CD4-positive, alpha-beta T cell treated with Interleukin-21 for 1 hour (primary cell): ENCODE data around the gene TTN.
A peak's percentile ranks its signal among the peaks of the same experiment; 100 is the strongest.

Experiments used
- DNase-seq: peaks from one replicate; pipeline ENCODE4 v3.0.0-alpha.2; 2020

Gene TTN

DNA sequence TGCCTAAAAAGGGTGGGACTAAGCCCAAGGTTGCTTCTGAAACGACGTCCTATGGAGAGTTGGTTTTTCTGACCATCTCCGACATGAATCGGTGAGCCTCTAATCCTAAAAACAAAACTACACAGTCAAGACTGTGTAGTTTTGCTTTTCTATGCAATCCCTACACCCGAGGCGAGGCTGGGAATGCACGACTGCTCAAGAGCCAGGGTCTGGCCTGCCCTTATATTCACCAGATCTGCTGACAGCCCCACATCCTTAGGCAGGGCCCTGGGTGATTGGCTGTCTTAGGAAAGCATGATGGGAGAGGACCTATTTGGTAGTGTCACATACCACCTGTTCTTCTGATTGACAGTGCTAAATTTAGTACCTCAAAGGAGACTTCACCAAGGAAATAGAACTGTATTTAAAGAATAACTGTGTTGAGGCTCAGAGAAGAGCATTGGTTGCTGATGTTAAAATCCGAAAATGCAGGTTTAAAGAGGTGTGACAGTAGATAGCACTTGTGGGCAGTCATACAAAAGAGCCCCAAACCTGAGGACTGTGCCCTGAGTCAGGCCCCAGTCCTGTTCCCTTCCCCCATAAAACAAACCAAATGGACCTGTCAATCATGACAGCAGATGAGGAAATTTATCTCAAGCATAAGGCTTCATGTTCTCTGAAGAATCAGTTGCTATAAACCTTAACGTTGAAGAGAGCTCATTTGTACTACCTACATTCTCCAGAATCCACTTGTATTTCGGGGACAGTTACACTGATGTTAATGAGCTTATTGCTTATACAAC lies at the start of gene TTN:
TSS of gene TTN (minus strand) at position 197 of the 782 bp plus-strand sequence. CDS start 2,781 bp downstream, outside the sequence.
- DNase-seq = no peak

DNA sequence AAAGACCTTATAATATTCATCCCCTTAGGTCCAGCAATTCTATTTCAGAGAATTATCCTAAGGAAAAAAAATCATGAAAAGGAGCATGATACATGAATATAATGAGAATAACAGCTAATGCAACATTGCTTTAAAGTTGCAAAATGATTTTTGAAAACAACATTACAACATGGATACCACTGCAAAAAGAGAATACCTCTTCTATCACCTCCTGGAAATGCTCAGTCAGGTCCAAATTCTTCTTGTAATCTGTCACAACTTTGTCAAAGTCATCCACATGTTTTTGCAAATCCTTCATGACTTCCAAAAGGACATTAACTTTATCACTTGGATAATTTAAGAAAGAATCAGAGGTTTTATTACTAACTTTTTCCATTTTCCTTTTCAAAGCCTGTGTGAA lies 47.9 kb upstream of the TTN start:
- DNase-seq = no peak

DNA sequence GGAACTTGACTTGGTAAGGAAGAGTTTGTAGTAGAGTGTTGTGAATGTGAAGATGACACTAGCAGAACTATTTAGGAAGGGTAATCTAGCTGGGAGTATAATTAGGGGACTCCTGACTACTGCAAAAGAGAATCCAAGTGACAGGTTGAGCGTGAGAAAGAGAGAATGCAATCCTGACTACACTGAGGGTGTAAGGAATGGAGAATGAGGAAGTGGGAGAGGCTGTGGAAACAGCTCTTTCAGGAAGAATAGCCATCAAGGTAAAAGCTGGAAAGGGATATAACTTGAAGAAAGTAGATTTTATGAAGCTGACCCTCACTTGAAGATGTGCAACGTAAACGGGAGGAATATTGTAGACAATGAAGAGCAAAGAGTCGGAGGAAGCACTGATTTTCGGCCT lies 41.1 kb upstream of the TTN start:
- no peak for DNase-seq

DNA sequence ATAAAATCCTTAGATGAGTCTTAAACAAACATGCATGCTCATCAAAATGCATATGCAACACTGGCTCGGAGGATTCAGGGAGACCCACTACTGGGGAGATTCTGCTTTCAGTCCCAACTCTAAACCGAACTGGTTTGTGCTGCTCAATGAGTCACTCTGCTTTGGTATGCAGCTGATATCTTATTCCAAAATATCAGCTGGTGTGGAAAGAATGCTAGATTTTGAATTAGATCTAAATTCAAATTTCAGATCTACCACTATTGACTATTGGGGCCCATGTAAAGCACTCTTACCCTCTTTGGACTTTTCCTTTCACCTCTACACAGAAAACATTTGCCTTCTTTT lies 39.2 kb upstream of the TTN start:
- DNase-seq = no peak

DNA sequence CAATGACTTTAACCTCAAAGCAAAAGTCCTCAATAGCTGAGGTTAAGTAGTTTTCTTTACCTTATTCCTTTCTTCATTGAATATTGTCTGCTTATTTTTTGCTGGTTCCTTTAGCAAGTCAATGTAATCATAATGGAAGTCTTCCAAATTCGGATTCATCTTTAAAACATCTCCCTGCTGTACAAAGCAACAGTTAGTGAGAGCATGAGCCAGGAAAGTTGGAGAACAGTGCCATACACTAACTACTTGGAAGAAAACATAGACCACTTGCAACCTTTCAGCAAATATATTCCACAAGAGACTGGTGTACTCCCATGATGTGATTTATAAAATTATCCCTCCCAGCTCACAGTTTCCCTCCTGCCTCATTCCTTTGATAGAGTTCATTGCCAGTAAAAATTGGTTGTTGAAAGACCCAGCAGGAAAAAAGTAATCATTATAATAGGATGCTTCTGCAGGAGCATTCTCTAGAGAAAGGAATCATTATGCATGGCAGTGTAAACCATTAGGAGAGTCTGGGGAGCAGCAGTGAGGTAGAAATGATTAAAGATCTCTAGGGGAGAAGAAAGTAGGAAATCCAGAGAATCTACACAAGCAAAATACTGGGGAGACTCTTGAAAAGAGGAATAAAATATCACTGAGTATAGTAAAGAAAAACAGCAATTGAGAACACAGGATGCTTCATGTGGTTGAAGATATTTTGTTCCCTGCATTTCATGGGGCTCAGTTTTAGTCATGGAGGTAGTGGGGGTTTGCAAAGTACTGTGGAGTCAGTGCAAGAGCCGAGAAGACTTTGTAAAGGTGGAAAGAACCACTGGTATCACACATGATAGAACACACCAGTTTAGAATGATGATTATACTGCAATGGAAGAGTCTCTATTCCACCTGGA lies 38.6 kb upstream of the TTN start:
- no peak for DNase-seq

DNA sequence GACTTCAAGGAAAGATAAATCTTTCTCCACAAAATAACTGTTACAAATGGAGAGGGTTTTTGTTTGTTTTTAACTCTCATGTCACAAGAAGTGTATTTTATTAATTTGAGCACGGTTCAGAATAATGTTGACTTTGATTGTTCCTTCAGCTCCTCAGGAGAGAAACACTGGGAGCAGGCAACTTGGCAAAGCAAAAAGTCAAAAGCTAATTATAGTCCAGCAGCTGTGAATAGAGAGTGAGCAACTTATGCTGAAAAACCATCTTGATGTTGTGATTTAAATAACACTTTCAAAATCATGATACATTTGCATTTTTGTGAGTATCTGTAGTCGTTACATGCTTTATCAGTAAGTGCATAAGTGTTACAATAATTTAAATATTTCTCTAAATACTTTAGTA lies 37.5 kb upstream of the TTN start:
- DNase-seq = no peak

DNA sequence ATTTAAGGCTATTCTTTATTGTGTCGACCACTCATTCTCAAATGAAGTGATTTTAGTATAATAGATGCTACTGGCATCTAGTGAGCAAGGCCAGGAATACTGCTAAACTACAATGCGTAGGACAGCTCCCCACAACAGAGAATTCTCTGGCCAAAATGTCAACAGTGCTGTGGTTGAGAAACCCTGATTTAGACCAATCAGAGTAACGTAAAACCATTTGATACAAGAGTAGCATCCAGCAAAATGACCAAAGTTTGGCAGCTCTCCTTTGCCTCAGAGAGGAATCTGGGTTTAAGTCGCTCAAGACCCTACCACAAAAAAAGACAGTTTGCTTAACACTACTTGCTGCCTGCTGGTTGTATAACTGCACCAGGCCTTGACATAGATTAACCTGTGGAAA lies 37.0 kb upstream of the TTN start:
- DNase-seq = no peak

DNA sequence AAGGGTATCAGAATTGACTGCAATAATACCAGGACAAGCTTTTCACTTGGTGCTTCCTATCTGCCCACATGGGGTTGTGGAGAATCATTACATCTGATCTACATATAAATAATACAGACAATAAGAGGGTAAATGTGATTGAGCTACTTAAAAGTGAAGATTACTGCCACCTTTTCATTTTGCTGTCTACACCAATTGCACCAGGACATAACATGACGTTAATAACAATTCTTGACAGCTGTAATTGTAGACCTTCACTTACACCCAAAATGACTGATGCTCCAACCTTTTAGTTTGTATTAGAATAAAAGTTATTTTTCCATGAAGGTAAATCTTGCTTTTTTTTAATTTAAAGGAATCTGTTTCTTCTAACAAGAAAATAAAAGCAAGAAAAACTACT lies 36.5 kb upstream of the TTN start:
- no peak for DNase-seq

DNA sequence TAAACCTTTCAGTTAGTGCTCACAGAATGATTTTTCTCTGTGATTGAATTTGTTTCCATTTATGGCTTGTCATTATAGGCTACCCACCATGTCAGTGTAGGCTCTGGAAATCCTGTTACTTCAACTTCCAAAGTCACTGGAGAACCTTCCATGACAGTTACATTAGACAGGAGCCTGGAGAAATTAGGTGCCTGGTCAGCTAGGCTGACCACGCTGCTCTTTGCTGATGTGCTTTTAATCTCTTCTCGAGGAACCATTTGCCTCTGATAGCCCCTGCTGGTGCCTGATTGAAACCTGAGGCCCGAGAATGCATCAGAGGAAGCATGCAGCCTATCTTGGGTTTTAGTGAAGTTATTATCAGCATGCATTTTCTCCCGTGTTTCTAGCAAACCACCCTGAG lies 29.6 kb upstream of the TTN start:
- DNase-seq = no peak

DNA sequence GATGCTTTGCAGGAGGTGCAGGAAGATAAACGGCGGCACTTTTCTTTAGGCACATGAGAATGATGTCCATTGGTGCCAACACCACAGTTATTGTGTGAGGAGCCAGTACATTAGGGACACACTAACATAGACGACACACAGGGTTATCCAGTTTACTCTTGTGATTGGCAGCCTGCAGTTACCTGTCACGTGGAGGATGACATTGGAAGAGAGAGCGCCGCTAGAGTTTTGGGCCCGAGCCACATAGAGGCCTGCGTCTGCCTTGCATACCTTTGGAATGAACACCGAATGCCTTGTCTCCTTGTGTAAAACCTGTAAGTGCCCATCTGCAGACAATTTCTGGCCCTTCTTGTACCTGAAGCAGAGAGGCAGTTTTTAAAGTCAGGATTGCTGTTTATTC lies 26.9 kb upstream of the TTN start:
- no peak for DNase-seq

DNA sequence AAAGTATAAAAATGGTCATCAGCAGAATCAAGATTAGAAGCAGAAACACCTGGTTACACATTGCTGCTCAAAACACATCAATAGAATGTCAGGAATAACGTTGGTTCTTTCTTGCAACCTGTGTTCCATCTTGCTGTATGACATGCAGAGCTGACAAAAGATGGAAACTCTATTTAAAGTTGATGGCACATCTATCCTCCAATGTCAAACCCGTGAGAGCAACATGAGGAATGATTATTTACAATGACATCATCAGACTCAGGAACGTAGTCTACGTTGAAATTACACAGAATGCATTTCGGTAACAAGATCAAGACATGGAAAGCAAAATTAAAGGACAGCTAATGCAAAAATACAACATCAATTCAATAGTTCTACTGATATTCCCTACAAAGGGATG lies 26.2 kb upstream of the TTN start:
- DNase-seq = no peak

DNA sequence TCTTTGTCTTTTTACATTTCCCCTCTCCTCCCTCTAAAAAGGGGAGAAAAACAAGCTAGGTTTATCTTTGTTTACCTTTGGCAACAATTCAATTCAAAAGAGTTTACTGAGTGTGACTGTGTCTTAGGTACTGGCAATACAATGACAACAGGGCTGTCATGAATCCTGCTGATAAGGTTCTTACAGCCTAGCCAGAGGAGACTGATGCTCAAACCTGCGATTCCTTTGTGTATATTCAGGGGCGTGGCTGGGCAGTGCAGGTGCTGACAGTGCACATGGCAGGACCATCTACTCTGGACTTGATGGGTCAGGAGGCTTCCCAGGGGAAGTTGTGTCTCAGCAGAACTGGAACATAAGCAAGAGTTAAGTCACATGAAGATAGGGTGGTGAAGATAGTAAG lies 23.2 kb upstream of the TTN start:
- no peak for DNase-seq

DNA sequence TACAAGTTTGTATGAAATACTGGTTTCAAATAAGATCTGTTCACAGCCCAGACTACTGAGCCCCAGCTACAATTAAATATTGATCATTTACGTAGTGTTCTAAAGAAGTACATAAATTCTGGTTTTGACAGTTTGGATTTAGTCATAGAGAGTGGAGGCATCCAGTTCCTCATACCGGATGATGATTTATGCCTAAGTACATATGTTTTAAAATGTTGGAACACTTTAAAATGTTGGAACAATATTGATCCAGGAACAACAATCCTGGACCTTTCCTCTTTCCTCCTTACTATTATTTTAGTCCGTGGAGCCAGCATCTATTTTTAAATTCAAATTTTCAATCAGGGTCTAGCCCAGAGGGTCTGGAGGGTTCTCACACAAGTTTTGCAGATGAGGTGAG lies 22.8 kb upstream of the TTN start:
- DNase-seq = no peak

DNA sequence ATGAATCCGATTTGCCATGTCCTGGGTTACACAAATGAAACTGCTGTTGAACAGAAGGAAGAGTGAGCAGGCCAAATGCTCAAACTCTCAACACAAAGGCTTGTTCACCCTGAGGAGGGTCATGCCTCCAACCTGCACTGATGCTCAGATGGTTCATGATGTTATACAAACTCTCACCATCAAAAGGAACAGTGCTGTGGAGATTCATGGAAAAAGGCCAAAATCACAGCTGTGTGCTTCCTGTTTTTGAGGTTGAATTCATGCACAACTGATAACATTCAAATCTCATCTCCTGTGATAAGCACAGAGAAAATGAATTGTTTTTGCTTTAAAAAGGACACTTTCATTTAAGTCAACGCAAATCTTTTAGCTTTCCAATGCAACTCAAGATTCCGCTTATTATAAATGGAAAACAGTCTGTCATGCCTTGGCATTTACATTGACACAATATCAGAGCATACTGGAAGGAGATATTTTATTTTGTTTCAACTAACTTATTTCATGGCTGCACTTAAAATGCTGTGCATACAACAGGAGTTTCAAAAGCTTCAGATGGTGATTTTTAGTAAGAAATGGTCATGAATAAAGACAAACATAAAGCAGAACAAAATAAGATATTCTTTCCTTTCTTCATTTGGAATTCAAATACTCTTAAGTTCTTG lies 22.2 kb upstream of the TTN start:
- no peak for DNase-seq

DNA sequence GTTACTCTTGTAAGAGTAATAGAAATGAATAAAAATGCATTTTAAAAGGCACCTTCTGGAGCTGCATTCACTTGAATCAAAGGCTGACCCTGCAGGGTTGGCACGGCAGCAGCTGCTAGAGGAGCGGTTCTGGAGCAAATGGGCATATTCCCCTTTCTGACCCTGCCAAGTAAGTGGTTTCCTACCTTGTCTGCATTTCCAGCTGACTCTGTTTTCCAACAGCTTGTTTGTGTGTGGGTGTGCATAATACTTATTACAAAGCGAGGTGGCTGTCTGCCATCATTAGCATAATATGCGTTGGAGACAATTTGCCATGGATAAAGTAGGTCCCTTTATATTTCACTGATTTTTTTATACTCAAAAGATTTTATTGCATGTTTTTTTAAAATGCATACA lies 21.3 kb upstream of the TTN start:
- no peak for DNase-seq

DNA sequence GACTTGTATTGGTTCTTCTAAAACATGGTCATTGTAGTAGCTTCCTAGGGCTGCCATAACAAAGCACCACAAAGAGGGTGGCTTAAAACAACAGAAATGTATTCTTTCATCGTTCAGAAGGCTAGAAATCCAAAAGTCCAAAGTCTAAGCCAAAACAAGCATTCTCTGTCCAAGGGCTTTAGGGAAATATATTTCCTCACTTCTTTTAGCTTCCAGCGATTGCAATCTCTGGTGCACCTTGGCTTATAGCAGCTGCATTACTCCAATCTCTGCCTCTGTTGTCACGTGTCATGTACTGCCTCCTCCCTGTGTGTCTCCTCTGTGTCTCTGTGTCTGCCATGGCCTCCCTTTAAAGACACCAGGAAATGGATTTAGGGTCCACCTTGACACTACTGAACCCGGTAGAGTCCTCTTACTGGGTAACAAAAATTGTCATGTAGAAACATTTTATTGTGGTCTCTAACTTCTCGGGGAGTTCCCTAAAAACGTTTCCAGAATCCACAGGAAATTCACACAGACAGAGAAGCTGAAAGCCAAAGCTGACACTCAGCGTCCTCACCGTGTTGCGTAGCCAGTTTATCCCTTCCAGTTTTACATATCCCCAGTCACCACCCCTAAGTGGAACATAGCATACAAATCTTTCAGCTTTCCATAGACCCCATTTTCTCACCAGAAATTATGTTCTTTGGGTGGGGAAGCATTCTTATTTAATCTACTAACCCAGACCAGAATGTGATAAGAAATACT lies 20.7 kb upstream of the TTN start:
- no peak for DNase-seq

DNA sequence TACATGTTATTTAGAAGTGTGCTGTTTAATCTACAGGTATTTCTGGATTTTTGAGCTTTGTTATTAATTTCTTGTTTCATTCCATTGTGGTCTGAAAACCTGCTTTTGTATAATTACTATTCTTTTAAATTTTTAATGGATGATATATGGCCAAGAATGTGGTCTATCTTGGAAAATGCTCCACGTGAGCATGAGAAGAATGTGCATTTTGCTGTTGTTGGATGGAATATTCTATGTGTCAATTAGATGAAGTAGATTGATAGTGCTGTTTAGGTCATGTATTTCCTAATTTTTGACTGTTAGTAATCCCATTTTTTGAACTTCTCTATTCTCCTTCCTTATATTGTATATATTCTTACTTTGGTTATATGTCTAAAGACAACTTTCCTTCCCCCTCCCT lies 19.9 kb upstream of the TTN start:
- no peak for DNase-seq

DNA sequence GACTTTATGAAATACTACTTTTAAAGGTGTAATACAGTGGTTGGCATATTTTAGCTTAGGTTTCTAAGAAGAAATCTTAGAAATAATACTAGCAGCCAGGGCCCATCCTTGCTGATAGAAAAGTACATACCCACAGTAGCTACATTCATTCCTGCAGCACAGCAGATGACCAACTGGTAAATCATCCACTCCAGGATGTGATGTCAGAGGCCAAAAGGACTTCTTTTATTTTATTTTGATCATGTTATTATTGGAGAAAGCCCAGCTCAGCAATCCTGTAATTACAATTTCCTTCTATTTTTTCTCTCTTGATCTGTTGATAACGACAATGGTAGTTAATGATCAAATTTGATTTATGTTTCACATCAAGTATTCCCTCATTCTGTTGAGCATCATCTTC lies 18.0 kb upstream of the TTN start:
- DNase-seq = no peak

DNA sequence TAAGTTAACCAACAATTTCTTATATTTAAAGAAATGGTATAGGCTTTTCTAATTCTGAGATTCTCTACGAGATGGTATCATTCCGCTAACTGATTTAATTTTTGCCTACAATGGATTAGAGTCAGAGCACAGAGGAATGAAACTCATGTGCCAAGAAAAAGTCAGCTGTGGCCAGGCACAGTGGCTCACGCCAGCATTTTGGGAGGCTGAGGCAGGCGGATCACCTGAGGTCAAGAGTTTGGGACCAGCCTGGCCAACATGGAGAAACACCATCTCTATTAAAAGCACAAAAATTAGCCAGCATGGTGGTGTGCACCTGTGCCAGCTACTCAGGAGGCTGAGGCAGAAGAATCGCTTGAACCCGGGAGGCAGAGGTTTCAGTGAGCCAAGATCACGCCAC lies 17.0 kb upstream of the TTN start:
- no peak for DNase-seq

DNA sequence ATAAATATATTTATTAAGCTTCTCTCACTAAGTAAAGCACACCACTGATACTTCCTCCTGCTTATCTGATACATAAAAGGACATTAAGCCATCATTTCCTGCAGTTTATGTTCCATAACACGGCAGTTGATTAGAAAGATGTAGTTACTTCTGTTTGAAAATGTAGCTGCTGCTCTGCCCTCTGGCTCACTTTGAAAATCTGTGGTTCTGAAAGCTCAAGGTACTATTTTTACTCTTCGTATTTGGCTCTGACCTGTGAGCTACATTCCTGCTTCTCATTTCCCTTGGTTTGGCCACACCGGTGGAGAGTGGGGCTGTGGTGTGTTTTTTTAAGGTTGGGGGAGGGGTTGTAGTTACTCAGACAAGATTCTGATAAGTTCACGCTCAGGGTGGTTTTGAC lies 12.8 kb upstream of the TTN start:
- peak; percentile 20 for DNase-seq

DNA sequence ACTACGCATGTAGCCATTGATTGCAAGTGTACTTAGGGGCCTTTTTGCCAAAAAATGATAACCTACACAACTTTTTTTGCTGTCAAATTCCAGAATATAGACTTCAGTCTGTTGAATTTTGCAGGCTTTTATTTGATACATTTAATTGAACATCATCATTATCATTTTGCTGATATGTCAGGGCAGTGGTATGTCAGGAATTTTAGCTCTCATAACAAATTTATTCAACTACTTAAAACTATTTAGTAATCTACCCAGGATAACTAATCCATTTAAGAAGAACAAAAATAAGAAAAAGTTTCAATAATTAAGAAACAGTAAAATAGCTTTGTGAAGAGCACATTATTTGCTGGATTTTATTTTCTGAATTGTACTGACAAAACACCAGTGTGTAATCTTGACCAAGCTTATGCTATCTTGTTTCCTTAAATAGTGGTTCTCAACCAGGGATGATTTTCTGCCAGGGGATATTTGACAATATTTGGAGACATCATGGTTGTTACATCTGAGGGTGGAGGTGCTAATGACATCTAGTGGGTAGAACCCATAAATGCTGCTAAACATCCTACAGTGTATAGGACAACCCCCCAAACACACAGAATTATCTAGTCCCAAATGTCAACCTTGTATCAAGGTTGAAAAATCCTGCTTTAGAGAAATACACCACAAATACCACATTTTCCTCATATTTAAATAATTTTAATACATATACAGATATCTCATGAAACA lies 12.1 kb upstream of the TTN start:
- DNase-seq = no peak

DNA sequence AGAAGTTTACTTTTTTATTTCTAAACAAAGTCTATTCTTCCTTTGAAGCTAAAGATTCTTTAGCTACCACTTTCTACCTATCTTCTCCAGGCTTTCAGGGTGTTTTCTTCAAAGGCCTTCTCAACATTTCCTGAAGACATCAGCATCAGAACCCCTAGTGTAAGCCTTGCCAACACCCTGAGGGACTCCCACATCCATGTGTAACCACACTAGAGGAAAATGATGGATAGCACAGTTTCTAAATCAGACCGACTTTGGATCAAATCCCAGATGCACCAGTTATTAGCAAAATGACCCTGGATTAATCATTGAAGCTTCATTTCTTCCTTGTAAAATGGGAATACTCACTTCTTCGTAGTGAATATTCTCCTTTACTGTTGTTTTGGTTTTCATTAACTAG lies 4.7 kb upstream of the TTN start:
- DNase-seq = no peak

DNA sequence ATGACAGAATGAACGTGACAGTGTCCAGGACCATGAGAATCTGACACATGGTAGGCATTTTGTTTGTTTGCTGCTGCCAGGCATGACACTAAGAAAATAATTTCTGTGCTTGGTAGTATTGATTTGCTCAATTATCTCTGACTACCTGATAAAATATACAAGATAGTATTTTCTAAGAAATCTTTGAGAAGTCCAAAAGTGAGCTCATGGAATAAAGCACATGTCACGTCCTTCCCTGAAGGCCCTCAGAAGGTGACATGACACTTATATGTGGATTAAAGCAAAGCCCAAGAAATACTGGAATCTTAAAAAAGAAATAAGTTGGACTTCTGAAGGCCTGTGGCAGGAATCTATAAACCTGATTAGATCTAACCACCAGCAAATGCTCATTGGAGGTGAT lies 3.8 kb upstream of the TTN start:
- DNase-seq = no peak
